Posterior cingulate gyrus (tissue), 11 donors: ENCODE results near the gene ORC5.
"Not testable (repeated sequence)": the region's sequence is repeated elsewhere in the genome, so short reads cannot be mapped to it uniquely, and the experiment has no call there.

Source experiments
- DNase-seq, 10 donors: peaks; one replicate each; pipeline versions ENCODE4 v3.0.0 to v3.0.0-alpha.2; 2020 to 2021; ENCODE audit warnings: mixed read lengths in 3 of 10
- intact Hi-C: fragments of 100-400 bp; cut with DNase I; formaldehyde crosslinking; loops from one replicate; pipeline ENCODE4 v1.15.1; 2023

ORC5 gene

GRCh38 chr7:104196161-104196560, 11.7 kb downstream of the ORC5 start:
- intact Hi-C loops = no loop called here
- DNase-seq = no peak

- intact Hi-C loops = no loop called here
Measured at GRCh38 chr7:104192434-104192833, 15.4 kb downstream of the ORC5 start.

GRCh38 chr7:104185346-104185745, 22.5 kb downstream of the ORC5 start:
- DNase-seq = no peak

More at GRCh38 chr7:104192434-104192833, 15.4 kb downstream of the ORC5 start:
- no peak for DNase-seq

GRCh38 chr7:104179178-104179577, 28.6 kb downstream of the ORC5 start:
- intact Hi-C loops = no loop called here
- DNase-seq = no peak

More at GRCh38 chr7:104185346-104185745, 22.5 kb downstream of the ORC5 start:
- intact Hi-C loops = no loop called here

GRCh38 chr7:104177565-104178083, 30.2 kb downstream of the ORC5 start:
- intact Hi-C loops, DNase-seq: not testable (repeated sequence)

GRCh38 chr7:104176332-104176731, 31.5 kb downstream of the ORC5 start:
- intact Hi-C loops = no loop called here

GRCh38 chr7:104175361-104175984, 32.3 kb downstream of the ORC5 start:
- intact Hi-C loops = no loop called here
- no peak for DNase-seq

More at GRCh38 chr7:104176332-104176731, 31.5 kb downstream of the ORC5 start:
- DNase-seq = no peak

- intact Hi-C loops = no loop called here
- DNase-seq = no peak
Measured at GRCh38 chr7:104174798-104175197, 33.0 kb downstream of the ORC5 start.

GRCh38 chr7:104162081-104162480, 45.7 kb downstream of the ORC5 start:
- DNase-seq = no peak
- intact Hi-C loops = no loop called here

- no peak for DNase-seq
- intact Hi-C loops = no loop called here
Measured at GRCh38 chr7:104161244-104161643, 46.6 kb downstream of the ORC5 start.

- DNase-seq = no peak
- intact Hi-C loops = no loop called here
Measured at GRCh38 chr7:104160375-104160774, 47.4 kb downstream of the ORC5 start.

GRCh38 chr7:104156842-104157277, 51.0 kb downstream of the ORC5 start:
- intact Hi-C loops = loop anchor here (2.0 kb wide), 2 partner anchors 584 to 632 kb away; no protein-coding TSS in a partner anchor
- no peak for DNase-seq

- intact Hi-C loops = no loop called here
- no peak for DNase-seq
Measured at GRCh38 chr7:104153287-104153686, 54.5 kb downstream of the ORC5 start.

- no peak for DNase-seq
- intact Hi-C loops = no loop called here
Measured at GRCh38 chr7:104152468-104152867, 55.3 kb downstream of the ORC5 start.

- intact Hi-C loops = no loop called here
- DNase-seq = no peak
Measured at GRCh38 chr7:104150470-104150869, 57.3 kb downstream of the ORC5 start.

GRCh38 chr7:104149822-104150221, 58.0 kb downstream of the ORC5 start:
- intact Hi-C loops = no loop called here
- no peak for DNase-seq

GRCh38 chr7:104142147-104142546, 65.7 kb downstream of the ORC5 start:
- intact Hi-C loops = no loop called here
- DNase-seq = no peak

- intact Hi-C loops = no loop called here
Measured at GRCh38 chr7:104137971-104138370, 69.8 kb downstream of the ORC5 start.

GRCh38 chr7:104137511-104137910, 70.3 kb downstream of the ORC5 start:
- intact Hi-C loops = no loop called here
- DNase-seq = no peak

More at GRCh38 chr7:104137971-104138370, 69.8 kb downstream of the ORC5 start:
- DNase-seq = no peak

- no peak for DNase-seq
Measured at GRCh38 chr7:104136981-104137380, 70.8 kb downstream of the ORC5 start.

GRCh38 chr7:104136561-104136960, 71.3 kb downstream of the ORC5 start:
- DNase-seq = no peak
- intact Hi-C loops = no loop called here

More at GRCh38 chr7:104136981-104137380, 70.8 kb downstream of the ORC5 start:
- intact Hi-C loops = no loop called here
